NCI-H82 treated with DMSO at 0.1 percent for 48 hours (cell line): Measurements from ENCODE around the gene RNF13.
A peak's percentile ranks its signal among the peaks of the same experiment; 100 is the strongest.
"Not testable (repeated sequence)": the region's sequence is repeated elsewhere in the genome, so short reads cannot be mapped to it uniquely, and the experiment has no call there.

ENCODE experiments used
- DNase-seq: peaks from one replicate; lab custom pipeline; 2025; ENCODE audit not compliant: unreplicated experiment; lab: John Stamatoyannopoulos, UW

Gene RNF13

GRCh38 chr3:149838491-149838890 lies 25.5 kb downstream of the RNF13 start:
- DNase-seq = not testable (repeated sequence)

GRCh38 chr3:149839469-149839868 lies 26.5 kb downstream of the RNF13 start:
- not testable (repeated sequence) for DNase-seq

DNA sequence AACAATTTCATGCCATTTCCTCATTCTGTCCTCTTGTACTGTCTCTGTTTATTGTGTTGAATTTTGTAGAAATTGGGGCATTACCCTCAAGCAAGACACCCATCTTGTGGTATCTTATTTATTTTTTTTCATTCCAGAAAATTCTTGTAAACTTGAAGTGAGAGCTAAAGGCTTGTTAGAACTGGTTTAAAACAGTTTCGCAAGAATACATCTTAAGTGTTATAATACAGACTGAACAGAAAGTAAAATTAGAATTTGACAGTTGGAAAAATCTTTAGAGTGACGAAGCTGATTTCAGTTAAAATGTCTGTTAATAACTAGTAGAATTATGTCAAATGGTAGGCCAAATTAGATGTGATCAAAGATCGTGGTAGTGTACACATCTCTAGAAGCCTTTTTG lies 26.9 kb downstream of the RNF13 start:
- DNase-seq = no peak

- DNase-seq = no peak
These were observed 30.5 kb downstream of the RNF13 start for GRCh38 chr3:149843502-149843901.

GRCh38 chr3:149844091-149844490 lies 31.1 kb downstream of the RNF13 start:
- DNase-seq = no peak

DNA sequence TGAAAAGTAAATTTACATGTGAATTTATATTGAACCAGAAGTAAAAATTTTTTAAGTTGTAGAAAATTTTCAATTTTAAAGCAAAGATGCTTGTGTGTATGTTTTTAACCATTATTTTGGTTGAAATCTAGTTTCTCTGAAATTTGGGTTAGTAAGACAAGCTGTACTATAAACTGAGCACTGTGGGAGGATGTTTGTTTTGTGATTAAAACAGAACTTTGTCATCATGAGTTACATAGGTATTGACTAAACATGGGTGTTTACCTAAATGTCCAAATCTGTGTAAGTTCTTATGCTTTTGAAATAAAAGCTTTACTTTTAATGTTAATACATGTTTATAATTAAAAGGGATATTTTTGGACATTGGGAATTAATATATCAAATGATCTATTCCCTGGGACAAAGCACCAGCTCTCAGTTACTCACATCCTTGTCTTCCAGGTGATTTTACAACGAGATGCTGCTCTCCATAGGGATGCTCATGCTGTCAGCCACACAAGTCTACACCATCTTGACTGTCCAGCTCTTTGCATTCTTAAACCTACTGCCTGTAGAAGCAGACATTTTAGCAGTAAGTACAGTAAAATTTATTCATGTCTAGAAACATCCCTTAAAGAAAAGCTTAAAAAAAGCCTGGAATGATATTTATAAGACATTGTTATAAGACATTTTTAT lies 32.7 kb downstream of the RNF13 start:
- no peak for DNase-seq

DNA sequence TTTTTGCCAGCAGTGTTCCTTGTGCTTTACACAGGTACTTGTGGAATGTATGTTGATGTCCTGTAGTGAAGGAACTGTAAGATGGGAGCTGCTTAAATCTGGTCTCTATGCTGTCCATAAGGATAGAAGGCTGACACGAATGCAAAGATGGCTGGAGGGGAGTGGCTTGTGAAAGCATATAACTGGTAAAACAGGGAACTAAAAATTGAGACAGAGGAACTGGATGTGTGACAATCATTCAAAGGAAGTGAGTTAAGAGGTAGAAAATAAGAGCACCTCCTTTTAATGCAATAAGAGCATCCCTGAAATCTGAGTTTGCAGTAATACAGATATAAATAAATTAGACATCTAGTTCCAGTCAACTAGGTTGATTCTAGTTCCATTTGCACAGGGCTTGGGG lies 35.2 kb downstream of the RNF13 start:
- DNase-seq = no peak

DNA sequence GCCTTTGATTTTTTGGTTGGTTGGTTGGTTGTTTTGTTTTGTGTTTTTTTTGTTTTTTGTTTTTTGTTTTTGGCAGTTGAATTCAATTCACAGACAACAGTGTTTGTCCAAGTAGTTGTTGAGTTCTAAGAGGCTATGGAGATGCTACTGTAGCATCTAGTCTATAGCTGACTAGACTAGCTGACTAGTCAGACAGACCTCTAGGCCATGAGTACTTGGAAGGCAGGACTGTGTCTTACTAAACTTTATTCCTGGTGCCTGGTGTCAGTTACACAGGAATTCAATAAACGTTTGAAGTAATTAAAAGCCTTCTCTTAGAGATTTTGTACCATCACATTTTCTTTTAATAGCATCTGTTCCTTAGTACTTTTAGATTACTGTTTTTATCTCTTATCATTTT lies 35.7 kb downstream of the RNF13 start:
- no peak for DNase-seq

DNA sequence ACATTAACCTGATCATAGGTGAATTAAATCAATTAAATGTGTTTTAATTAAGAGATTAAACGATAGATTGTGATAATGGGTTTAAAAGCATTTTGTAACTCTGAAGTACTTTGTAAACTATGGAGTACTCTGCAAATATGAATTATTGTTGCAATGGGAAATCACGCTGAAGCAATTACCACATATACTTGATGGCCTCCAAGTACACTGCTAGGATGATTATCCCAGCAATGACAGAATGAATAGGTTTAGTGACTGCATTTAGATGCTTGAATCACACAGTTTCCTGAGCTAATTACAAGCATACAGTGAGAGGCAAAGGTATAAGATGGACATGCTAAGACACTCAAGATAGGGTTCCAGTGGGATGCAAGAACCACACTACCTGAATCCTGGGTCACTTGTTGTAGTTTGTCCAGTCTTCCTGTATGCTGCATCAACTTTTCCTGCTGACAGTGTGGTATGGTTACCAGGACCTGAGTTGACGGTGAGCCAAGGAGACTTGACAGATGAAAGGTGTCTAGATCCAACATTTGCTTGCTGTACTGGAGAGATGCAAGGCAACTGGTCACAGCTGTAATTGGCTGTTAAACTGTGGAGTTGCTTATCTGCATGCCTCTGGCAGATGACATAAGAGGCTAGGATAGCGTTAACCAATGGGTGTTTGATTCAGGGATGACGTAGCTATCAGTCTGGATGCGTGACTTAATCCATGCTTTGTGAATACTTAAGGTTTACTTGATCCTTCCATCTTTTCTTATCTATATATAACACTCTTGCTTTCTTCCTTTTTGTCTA lies 38.0 kb downstream of the RNF13 start:
- DNase-seq = no peak

DNA sequence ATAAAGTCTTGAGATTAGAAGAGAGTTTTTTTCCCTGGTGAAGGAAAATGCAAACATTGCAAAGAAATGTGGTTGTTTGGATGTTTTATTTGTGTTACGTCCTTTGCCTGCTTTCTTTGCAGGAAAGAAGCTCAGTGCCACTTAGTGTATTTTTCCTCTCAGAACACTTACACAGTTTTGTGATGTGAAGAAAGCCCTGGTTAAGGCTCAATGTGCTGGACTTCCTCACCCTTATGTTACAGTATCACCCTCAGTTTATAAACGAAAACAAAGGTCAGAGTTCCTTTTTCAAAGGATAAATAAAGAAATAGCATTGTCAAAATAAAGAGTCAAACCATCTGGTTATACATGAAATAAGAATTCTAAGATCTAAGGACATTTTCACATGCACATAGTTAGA lies 45.9 kb downstream of the RNF13 start:
- no peak for DNase-seq

DNA sequence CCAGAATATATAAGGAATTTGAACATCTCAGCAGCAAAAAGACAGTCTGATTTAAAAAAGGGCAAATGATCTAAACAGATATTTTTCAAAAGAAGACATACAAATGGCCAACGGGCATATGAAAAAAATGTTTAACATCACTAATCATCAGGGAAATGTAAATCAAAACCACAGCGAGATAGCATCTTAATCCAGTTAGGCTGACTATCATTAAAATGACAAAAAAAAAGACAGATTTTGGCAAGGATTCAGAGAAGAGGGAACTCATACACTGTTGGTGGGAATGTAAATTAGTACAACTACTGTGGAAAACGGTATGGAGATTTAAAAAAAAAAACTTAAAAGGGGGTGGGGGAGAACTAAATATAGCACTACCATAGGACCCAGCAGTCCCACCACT lies 47.9 kb downstream of the RNF13 start:
- DNase-seq = no peak

DNA sequence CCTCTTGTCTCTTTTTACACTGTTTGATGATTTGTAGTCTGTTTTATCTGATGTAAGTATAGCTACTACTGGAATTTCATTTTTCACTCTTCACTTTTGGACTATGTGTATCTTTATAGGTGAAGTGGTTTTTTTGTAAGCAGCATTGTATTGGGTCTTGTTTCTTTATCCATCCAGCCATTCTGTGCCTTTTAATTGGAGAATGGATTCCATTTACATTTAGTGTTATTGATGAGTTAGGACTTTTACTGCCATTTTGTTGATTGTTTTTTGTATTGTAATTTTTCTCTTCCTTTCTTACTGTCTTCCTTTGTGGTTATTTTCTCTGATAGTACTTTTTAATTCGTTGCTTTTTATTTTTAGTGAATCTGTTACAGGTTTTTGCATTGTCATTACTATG lies 54.5 kb downstream of the RNF13 start:
- DNase-seq = no peak

DNA sequence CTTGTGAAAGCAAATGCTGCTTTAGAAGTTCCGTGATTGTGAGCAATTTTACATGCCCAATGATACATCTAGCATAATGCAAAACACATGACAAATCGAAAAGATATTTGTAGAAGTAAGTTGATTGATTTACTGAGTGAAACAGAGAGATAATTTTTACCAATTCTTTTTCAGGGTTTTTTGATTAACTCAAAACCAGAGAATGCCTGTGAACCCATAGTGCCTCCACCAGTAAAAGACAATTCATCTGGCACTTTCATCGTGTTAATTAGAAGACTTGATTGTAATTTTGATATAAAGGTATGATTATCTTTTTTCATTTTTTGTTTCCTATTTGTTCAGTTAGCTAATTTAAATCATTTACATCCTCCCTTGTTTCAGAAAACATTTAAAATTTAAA lies 58.8 kb downstream of the RNF13 start:
- DNase-seq = no peak

DNA sequence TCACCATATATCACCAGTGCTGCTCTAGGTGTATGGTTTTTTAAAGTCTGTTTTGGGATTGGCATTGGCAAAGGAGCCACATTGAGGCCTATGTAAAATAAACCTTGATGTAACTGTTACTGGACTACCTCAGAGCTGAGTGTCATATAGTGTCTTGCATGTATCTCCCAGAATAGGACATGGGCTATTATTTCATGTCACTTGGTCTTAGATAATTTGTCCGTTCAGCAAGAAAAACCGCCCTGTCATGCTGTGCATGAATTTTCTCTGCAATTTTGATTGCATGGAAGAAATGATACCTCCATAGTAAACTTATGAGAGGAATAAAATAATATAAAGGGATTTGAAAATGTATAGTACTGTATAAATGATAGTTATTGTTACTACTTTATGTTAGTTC lies 59.6 kb downstream of the RNF13 start:
- no peak for DNase-seq

- DNase-seq = no peak
These were observed 64.7 kb downstream of the RNF13 start for GRCh38 chr3:149877668-149878067.

GRCh38 chr3:149879872-149880271 lies 66.9 kb downstream of the RNF13 start:
- DNase-seq = peak; percentile 52

GRCh38 chr3:149881879-149882278 lies 68.9 kb downstream of the RNF13 start:
- no peak for DNase-seq

GRCh38 chr3:149883134-149883533 lies 70.1 kb downstream of the RNF13 start:
- no peak for DNase-seq

DNA sequence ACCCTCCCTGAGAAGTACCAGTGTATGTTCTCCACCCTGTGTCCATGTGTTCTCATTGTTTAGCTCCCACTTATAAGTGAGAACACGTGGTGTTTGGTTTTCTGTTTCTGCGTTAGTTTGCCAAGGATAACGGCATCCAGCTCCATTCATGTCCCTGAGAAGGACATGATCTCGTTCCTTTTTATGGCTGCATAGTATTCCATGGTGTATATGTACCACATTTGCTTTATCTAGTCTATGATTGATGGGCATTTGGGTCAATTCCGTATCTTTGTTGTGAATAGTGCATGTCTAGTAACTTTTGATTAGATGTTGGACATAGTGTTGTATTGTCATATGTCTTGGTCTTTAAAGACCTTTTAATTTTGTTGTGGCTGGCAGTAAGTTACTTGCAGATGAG lies 70.8 kb downstream of the RNF13 start:
- DNase-seq = not testable (repeated sequence)

- DNase-seq = not testable (repeated sequence)
These were observed 71.8 kb downstream of the RNF13 start for GRCh38 chr3:149884848-149885247.

- no peak for DNase-seq
These were observed 73.9 kb downstream of the RNF13 start for GRCh38 chr3:149886957-149887356.

GRCh38 chr3:149891621-149892020 lies 78.6 kb downstream of the RNF13 start:
- DNase-seq = no peak

- no peak for DNase-seq
These were observed 79.4 kb downstream of the RNF13 start for GRCh38 chr3:149892371-149892770.
